ENCODE data around the gene SCNM1. TPM values are rescaled to one million over a fixed set of nuclear protein-coding genes. Genes with fewer than 3 reads are reported as not detected.
A peak's percentile ranks its signal among the peaks of the same experiment; 100 is the strongest.

The SCNM1 gene
- total RNA-seq, 2 experiments from 2014 or later, result 53.0 to 55.9 TPM

- no peak overlapping the region for H3K4me3 Mint-ChIP-seq
Measured at GRCh38 chr1:151135433-151136385, 30.2 kb upstream of the SCNM1 start.

GRCh38 chr1:151137789-151138188, 28.2 kb upstream of the SCNM1 start:
- Mint-ChIP-seq H3K27ac (no peak overlapping the region), H3K27me3 (ENCODE audit: low read depth) (no peaks in the 10 kb centered on the region), H3K4me3 (no peak overlapping the region), H3K9me3 (ENCODE audit: insufficient read depth) (no peaks in the 10 kb centered on the region), H3K4me1 (ENCODE audit: low read depth) (peaks cover 13% of the 10 kb centered on the region), H3K36me3 (ENCODE audit: low read depth) (no peaks in the 10 kb centered on the region)
- ChIA-PET CTCF (interaction anchor here (1.0 kb wide), 1 partner anchor 114 kb away, joined by 3 read pairs; no protein-coding TSS in a partner anchor), POLR2A (interaction anchor here (0.7 kb wide), 1 partner anchor 60 kb away, joined by 3 read pairs; the partner anchor contains the start of gene PIP5K1A)
- no peak for ATAC-seq
- no peak for DNase-seq

More at GRCh38 chr1:151135433-151136385, 30.2 kb upstream of the SCNM1 start:
- ChIA-PET CTCF (interaction anchor here (0.9 to 2.9 kb wide), 8 partner anchors 9 to 111 kb away, joined by 3 to 15 read pairs (median 4); partner anchors contain the start of gene TNFAIP8L2), POLR2A (interaction anchor here (1.0 kb wide), 1 partner anchor 10 kb away, joined by 3 read pairs; no protein-coding TSS in a partner anchor)
- no peak overlapping the region for H3K27ac Mint-ChIP-seq
- no peak for ATAC-seq
- H3K4me1 Mint-ChIP-seq (ENCODE audit: low read depth), result peaks cover 25% of the 10 kb centered on the region
- H3K9me3 Mint-ChIP-seq (ENCODE audit: insufficient read depth), result no peaks in the 10 kb centered on the region
- H3K27me3 Mint-ChIP-seq (ENCODE audit: low read depth), result peaks cover 3% of the 10 kb centered on the region
- DNase-seq, result no peak
- peaks cover 1% of the 10 kb centered on the region for H3K36me3 Mint-ChIP-seq (ENCODE audit: low read depth)

GRCh38 chr1:151142411-151143056, 23.4 kb upstream of the SCNM1 start:
- no peak overlapping the region for H3K27ac Mint-ChIP-seq
- POLR2A ChIA-PET, result interaction anchor here (0.8 kb wide), 1 partner anchor 24 kb away, joined by 3 read pairs; no protein-coding TSS in a partner anchor
- peaks cover 15% of the 10 kb centered on the region for H3K4me1 Mint-ChIP-seq (ENCODE audit: low read depth)
- peaks cover 9% of the 10 kb centered on the region for H3K27me3 Mint-ChIP-seq (ENCODE audit: low read depth)
- ATAC-seq (no peak), DNase-seq (no peak)
- CTCF ChIA-PET, result interaction anchor here (1.0 to 4.4 kb wide), 5 partner anchors 11 to 118 kb away, joined by 3 to 28 read pairs (median 5); partner anchors contain the start of gene TNFAIP8L2
- no peaks in the 10 kb centered on the region for H3K9me3 Mint-ChIP-seq (ENCODE audit: insufficient read depth)
- H3K36me3 Mint-ChIP-seq (ENCODE audit: low read depth), result no peaks in the 10 kb centered on the region
- H3K4me3 Mint-ChIP-seq, result no peak overlapping the region

- H3K4me1 Mint-ChIP-seq (ENCODE audit: low read depth), result peaks cover 15% of the 10 kb centered on the region
- DNase-seq, result no peak
- H3K36me3 Mint-ChIP-seq (ENCODE audit: low read depth), result no peaks in the 10 kb centered on the region
- ChIA-PET CTCF (interaction anchor here (1.2 to 4.4 kb wide), 3 partner anchors 13 to 118 kb away, joined by 4 to 28 read pairs (median 17); partner anchors contain the start of gene TNFAIP8L2), POLR2A (interaction anchor here (0.8 kb wide), 1 partner anchor 24 kb away, joined by 3 read pairs; no protein-coding TSS in a partner anchor)
- H3K9me3 Mint-ChIP-seq (ENCODE audit: insufficient read depth), result no peaks in the 10 kb centered on the region
- no peak overlapping the region for H3K4me3 Mint-ChIP-seq
- ATAC-seq, result no peak
- H3K27ac Mint-ChIP-seq, result no peak overlapping the region
- peaks cover 11% of the 10 kb centered on the region for H3K27me3 Mint-ChIP-seq (ENCODE audit: low read depth)
Measured at GRCh38 chr1:151143057-151143435, 22.9 kb upstream of the SCNM1 start.

GRCh38 chr1:151143986-151144385, 22.0 kb upstream of the SCNM1 start:
- Mint-ChIP-seq H3K4me1 (ENCODE audit: low read depth) (peaks cover 15% of the 10 kb centered on the region), H3K9me3 (ENCODE audit: insufficient read depth) (no peaks in the 10 kb centered on the region), H3K27ac (no peak overlapping the region), H3K36me3 (ENCODE audit: low read depth) (no peaks in the 10 kb centered on the region), H3K4me3 (no peak overlapping the region), H3K27me3 (ENCODE audit: low read depth) (peaks cover 13% of the 10 kb centered on the region)
- DNase-seq, result no peak
- no peak for ATAC-seq
- ChIA-PET CTCF (interaction anchor here (1.2 to 4.4 kb wide), 4 partner anchors 9 to 119 kb away, joined by 4 to 28 read pairs (median 11); partner anchors contain the start of gene TNFAIP8L2), POLR2A (no interaction called here)

GRCh38 chr1:151144474-151145303, 21.3 kb upstream of the SCNM1 start:
- ChIA-PET POLR2A (no interaction called here), CTCF (interaction anchor here (0.7 to 4.4 kb wide), 3 partner anchors 10 to 12 kb away, joined by 3 to 28 read pairs (median 5); partner anchors contain the start of gene TNFAIP8L2)
- no peaks in the 10 kb centered on the region for H3K9me3 Mint-ChIP-seq (ENCODE audit: insufficient read depth)
- H3K4me3 Mint-ChIP-seq, result no peak overlapping the region
- ATAC-seq, result no peak
- peaks cover 15% of the 10 kb centered on the region for H3K4me1 Mint-ChIP-seq (ENCODE audit: low read depth)
- no peak overlapping the region for H3K27ac Mint-ChIP-seq
- no peak for DNase-seq
- H3K27me3 Mint-ChIP-seq (ENCODE audit: low read depth), result peaks cover 13% of the 10 kb centered on the region
- H3K36me3 Mint-ChIP-seq (ENCODE audit: low read depth), result no peaks in the 10 kb centered on the region

GRCh38 chr1:151145304-151146071, 20.5 kb upstream of the SCNM1 start:
- no peak for ATAC-seq
- ChIA-PET CTCF (interaction anchor here (0.7 to 1.3 kb wide), 2 partner anchors 11 kb away, joined by 3 to 5 read pairs; partner anchors contain the start of gene TNFAIP8L2), POLR2A (no interaction called here)
- H3K27me3 Mint-ChIP-seq (ENCODE audit: low read depth), result peaks cover 13% of the 10 kb centered on the region
- H3K9me3 Mint-ChIP-seq (ENCODE audit: insufficient read depth), result no peaks in the 10 kb centered on the region
- peak; percentile 46 for DNase-seq
- H3K36me3 Mint-ChIP-seq (ENCODE audit: low read depth), result no peaks in the 10 kb centered on the region
- peak overlapping the region; percentile 81 for H3K4me3 Mint-ChIP-seq
- H3K27ac Mint-ChIP-seq, result no peak overlapping the region
- peaks cover 15% of the 10 kb centered on the region for H3K4me1 Mint-ChIP-seq (ENCODE audit: low read depth)

- Mint-ChIP-seq H3K4me3 (peak overlapping the region; percentile 81), H3K27ac (no peak overlapping the region), H3K27me3 (ENCODE audit: low read depth) (peaks cover 13% of the 10 kb centered on the region), H3K4me1 (ENCODE audit: low read depth) (peaks cover 15% of the 10 kb centered on the region), H3K36me3 (ENCODE audit: low read depth) (no peaks in the 10 kb centered on the region), H3K9me3 (ENCODE audit: insufficient read depth) (no peaks in the 10 kb centered on the region)
- CTCF ChIA-PET, result no interaction called here
- ATAC-seq (peak; percentile 16), DNase-seq (no peak)
- POLR2A ChIA-PET, result no interaction called here
Measured at GRCh38 chr1:151146072-151146411, 19.9 kb upstream of the SCNM1 start.

- H3K4me3 Mint-ChIP-seq, result peak within 1 kb of the TSS; percentile 81
- H3K36me3 Mint-ChIP-seq (ENCODE audit: low read depth), result no peaks in the 10 kb centered on the region
- CTCF ChIA-PET, result interaction anchor here (1.0 to 13.1 kb wide), 4 partner anchors 9 to 55 kb away, joined by 3 to 337 read pairs (median 8); partner anchors contain the start of gene TNFAIP8L2
- H3K9me3 Mint-ChIP-seq (ENCODE audit: insufficient read depth), result no peaks in the 10 kb centered on the region
- ATAC-seq (peak; percentile 100), DNase-seq (peak; percentile 91)
- POLR2A ChIA-PET, result interaction anchor here (0.9 to 1.4 kb wide), 2 partner anchors 11 to 12 kb away, joined by 3 to 4 read pairs; no protein-coding TSS in a partner anchor
- peaks cover 13% of the 10 kb centered on the region for H3K27me3 Mint-ChIP-seq (ENCODE audit: low read depth)
- H3K4me1 Mint-ChIP-seq (ENCODE audit: low read depth), result peaks cover 15% of the 10 kb centered on the region
- peak within 1 kb of the TSS; percentile 28 for H3K27ac Mint-ChIP-seq
Measured at GRCh38 chr1:151146412-151147131, 19.4 kb upstream of the SCNM1 start, which contains the start of gene SEMA6C. Gene SEMA6C, minus strand, starts transcription at chr1:151146631. Its CDS starts 4,010 bp downstream, at chr1:151142621.

- H3K27ac Mint-ChIP-seq, result no peak overlapping the region
- H3K9me3 Mint-ChIP-seq (ENCODE audit: insufficient read depth), result no peaks in the 10 kb centered on the region
- ATAC-seq, result no peak
- POLR2A ChIA-PET, result interaction anchor here (0.9 to 1.4 kb wide), 2 partner anchors 10 to 13 kb away, joined by 3 to 4 read pairs; no protein-coding TSS in a partner anchor
- H3K36me3 Mint-ChIP-seq (ENCODE audit: low read depth), result no peaks in the 10 kb centered on the region
- DNase-seq, result no peak
- peak overlapping the region; percentile 81 for H3K4me3 Mint-ChIP-seq
- peaks cover 13% of the 10 kb centered on the region for H3K27me3 Mint-ChIP-seq (ENCODE audit: low read depth)
- H3K4me1 Mint-ChIP-seq (ENCODE audit: low read depth), result peaks cover 15% of the 10 kb centered on the region
- CTCF ChIA-PET, result interaction anchor here (1.0 to 13.1 kb wide), 4 partner anchors 8 to 56 kb away, joined by 3 to 337 read pairs (median 8); partner anchors contain the start of gene TNFAIP8L2
Measured at GRCh38 chr1:151147132-151147503, 18.8 kb upstream of the SCNM1 start.
